Activated T-cell treated with anti-CD3 and anti-CD28 coated beads for 24 hours (primary cell): ENCODE results near the gene MPV17L.
"Not testable (repeated sequence)": the region's sequence is repeated elsewhere in the genome, so short reads cannot be mapped to it uniquely, and the experiment has no call there.

Experiments
- DNase-seq: peaks from one replicate; pipeline ENCODE4 v3.0.0-alpha.2; 2020; ENCODE audit warnings: low read depth

Gene MPV17L

GRCh38 chr16:15451098-15451731 is 55.7 kb downstream of the MPV17L start:
- no peak for DNase-seq

GRCh38 chr16:15452246-15452855 is 56.8 kb downstream of the MPV17L start:
- DNase-seq: no peak

GRCh38 chr16:15453296-15453695 is 57.7 kb downstream of the MPV17L start:
- DNase-seq: not testable (repeated sequence)

- DNase-seq: not testable (repeated sequence)
Observed at GRCh38 chr16:15454933-15455332, 59.4 kb downstream of the MPV17L start.

- no peak for DNase-seq
Observed at GRCh38 chr16:15457400-15457799, 61.8 kb downstream of the MPV17L start.

GRCh38 chr16:15457958-15458357 is 62.4 kb downstream of the MPV17L start:
- DNase-seq: no peak

- no peak for DNase-seq
Observed at GRCh38 chr16:15459791-15460190, 64.2 kb downstream of the MPV17L start.

- DNase-seq: no peak
Observed at GRCh38 chr16:15460601-15461000, 65.0 kb downstream of the MPV17L start.

GRCh38 chr16:15461376-15461775 is 65.8 kb downstream of the MPV17L start:
- DNase-seq: no peak
